HepG2 (cell line): Measurements from ENCODE around the gene GFRA1. TPM values are rescaled to one million over a fixed set of nuclear protein-coding genes. Genes with fewer than 3 reads are reported as not detected.

ENCODE experiments used
- CEBPB ChIP-seq: IDR thresholded peaks from 2 replicates; pipeline ENCODE4 v1.6.1; 2011; ENCODE audit warnings: low read depth, low read length, improper control_type of control experiment, borderline replicate concordance
- ELF1 ChIP-seq: sonication (generic); formaldehyde crosslinking; IDR thresholded peaks from 2 replicates; pipeline ENCODE4 v1.4.0; 2020; ENCODE audit warnings: missing genetic modification reagents
- FOXP4 ChIP-seq: sonication (generic); formaldehyde crosslinking; IDR thresholded peaks from 2 replicates; pipeline ENCODE4 v1.4.0; 2020; ENCODE audit warnings: missing genetic modification reagents
- GABPB1 ChIP-seq: IDR thresholded peaks from 2 replicates; pipeline ENCODE4 v1.6.1; 2016; ENCODE audit warnings: mild to moderate bottlenecking, missing genetic modification reagents, moderate library complexity, missing compliant biosample characterization
- KLF12 ChIP-seq: sonication (generic); formaldehyde crosslinking; IDR thresholded peaks from 2 replicates; pipeline ENCODE4 v1.4.0; 2020; ENCODE audit warnings: missing genetic modification reagents, borderline replicate concordance
- MED1 ChIP-seq: sonication (generic); formaldehyde crosslinking; IDR thresholded peaks from 2 replicates; pipeline ENCODE4 v1.4.0; 2020; ENCODE audit warnings: missing genetic modification reagents
- MNT ChIP-seq: fragments of 450-650 bp; IDR thresholded peaks from 2 replicates; pipeline ENCODE4 v1.6.1; 2016
- PAF1 ChIP-seq: IDR thresholded peaks from 2 replicates; pipeline ENCODE4 v1.6.1; 2016; ENCODE audit warnings: missing genetic modification reagents, missing compliant biosample characterization
- PHF8 ChIP-seq: sonication (generic); formaldehyde crosslinking; IDR thresholded peaks from 2 replicates; pipeline ENCODE4 v1.5.0; 2020; ENCODE audit warnings: missing genetic modification reagents
- PREB ChIP-seq: sonication (generic); formaldehyde crosslinking; IDR thresholded peaks from 2 replicates; pipeline ENCODE4 v1.4.0; 2020; ENCODE audit warnings: missing genetic modification reagents
- SNAPC2 ChIP-seq: sonication (generic); formaldehyde crosslinking; IDR thresholded peaks from 2 replicates; pipeline ENCODE4 v1.8.1; 2022; ENCODE audit warnings: mild to moderate bottlenecking, missing genetic modification reagents
- TRAFD1 ChIP-seq: sonication (generic); formaldehyde crosslinking; IDR thresholded peaks from 2 replicates; pipeline ENCODE4 v1.5.1; 2020; ENCODE audit warnings: missing genetic modification reagents, mild to moderate bottlenecking, borderline replicate concordance
- ZBED4 ChIP-seq: sonication (generic); formaldehyde crosslinking; IDR thresholded peaks from 2 replicates; pipeline ENCODE4 v1.4.0; 2020; ENCODE audit warnings: missing genetic modification reagents, borderline replicate concordance
- ZBTB34 ChIP-seq: sonication (generic); formaldehyde crosslinking; IDR thresholded peaks from 2 replicates; pipeline ENCODE4 v1.8.0; 2022; ENCODE audit warnings: mild to moderate bottlenecking, missing genetic modification reagents
- ZBTB7B ChIP-seq: sonication (generic); formaldehyde crosslinking; IDR thresholded peaks from 2 replicates; pipeline ENCODE4 v1.4.0; 2020; ENCODE audit warnings: missing genetic modification reagents
- ZFP36L1 ChIP-seq: sonication (generic); formaldehyde crosslinking; IDR thresholded peaks from 2 replicates; pipeline ENCODE4 v1.8.0; 2022; ENCODE audit warnings: mild to moderate bottlenecking, missing genetic modification reagents, moderate library complexity
- ZNF382 ChIP-seq: sonication (generic); formaldehyde crosslinking; IDR thresholded peaks from 2 replicates; pipeline ENCODE4 v1.5.0; 2020; ENCODE audit warnings: missing genetic modification reagents, mild to moderate bottlenecking, borderline replicate concordance
- ZNF557 ChIP-seq: sonication (generic); formaldehyde crosslinking; IDR thresholded peaks from 2 replicates; pipeline ENCODE4 v1.4.0; 2020; ENCODE audit warnings: missing genetic modification reagents
- ZNF746 ChIP-seq: sonication (generic); formaldehyde crosslinking; IDR thresholded peaks from 2 replicates; pipeline ENCODE4 v1.8.0; 2022; ENCODE audit warnings: mild to moderate bottlenecking, missing genetic modification reagents
- polyA plus RNA-seq, 8 experiments: library from polyadenylated mRNA; depleted of rRNA in 3 of 8; stranded (reverse) in 7 of 8; unstranded in 1 of 8; fragments of >200 nt; fragmentation: Illumina TruSeq in 4 of 8; extraction: Trizol in 4 of 8; gene quantifications; 2 replicates each; pipeline versions ENCODE4 v1.2.1 to v1.2.3, GENCODE V29; 2011 to 2016; ENCODE audit warnings: low read depth in 4 of 8, missing spikeins in 1 of 8, mixed read lengths in 1 of 8; ENCODE audit not compliant: insufficient read depth in 1 of 8
- total RNA-seq, 5 experiments: library from RNA; depleted of rRNA; stranded (reverse); fragments of >200 nt; fragmentation: Illumina TruSeq; extraction: Trizol; gene quantifications; 2 replicates each; pipeline ENCODE4 v1.2.3, GENCODE V29; 2016; ENCODE audit warnings: low read depth in 1 of 5

GFRA1 gene
- total and polyA plus RNA-seq, 2 of the 13 experiments (the other 11 are each of a cell fraction or from before 2014, with no cell fraction given) = not detected

GRCh38 chr10:116038259-116038658 is 234.7 kb downstream of the GFRA1 start (continued):
- TF ChIP-seq PREB (CRISPR knock-in tag) (no peak), ZFP36L1 (CRISPR knock-in tag) (no peak), KLF12 (CRISPR knock-in tag) (no peak), MNT (no peak), ZBED4 (CRISPR knock-in tag) (no peak), SNAPC2 (CRISPR knock-in tag) (no peak), CEBPB (peak; percentile 97), ZBTB34 (CRISPR knock-in tag) (no peak), MED1 (CRISPR knock-in tag) (peak; percentile 48; the same call in 1 of the 2 replicates), FOXP4 (CRISPR knock-in tag) (peak; percentile 64), GABPB1 (CRISPR knock-in tag) (no peak), ELF1 (no peak), ZBTB7B (no peak), TRAFD1 (no peak), PAF1 (CRISPR knock-in tag) (no peak), ZNF746 (CRISPR knock-in tag) (no peak), ZNF382 (no peak), ZNF557 (CRISPR knock-in tag) (no peak), PHF8 (no peak)
